Measurements from ENCODE around the gene MACROD1. TPM values are rescaled to one million over a fixed set of nuclear protein-coding genes. Genes with fewer than 3 reads are reported as not detected.

MACROD1 gene
- total RNA-seq, 1 donor from 2014 or later, result 29.6 TPM

DNA sequence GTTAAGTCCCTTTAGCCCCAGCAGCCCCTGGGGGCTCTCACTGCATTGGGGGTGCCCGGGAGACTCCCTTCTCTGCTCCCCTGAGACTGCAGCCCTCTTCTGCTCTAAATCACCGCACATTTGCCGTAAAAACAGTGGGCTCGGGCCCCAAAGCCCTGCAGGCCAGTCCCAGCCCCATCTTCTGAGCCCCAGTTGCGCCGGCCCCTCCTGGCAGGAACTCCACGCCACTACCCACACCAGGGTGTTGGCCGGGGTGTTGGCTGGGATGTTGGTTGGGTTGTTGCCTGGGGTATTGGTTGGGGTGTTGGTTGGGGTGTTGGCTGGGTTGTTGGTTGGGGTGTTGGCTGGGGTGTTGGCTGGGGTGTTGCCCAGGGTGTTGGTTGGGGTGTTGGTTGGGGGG, 156.2 kb downstream of the MACROD1 start:
- H3K27ac Mint-ChIP-seq (ENCODE audit: unreplicated experiment), result no peak overlapping the region
- TF ChIP-seq, protein P1, sequence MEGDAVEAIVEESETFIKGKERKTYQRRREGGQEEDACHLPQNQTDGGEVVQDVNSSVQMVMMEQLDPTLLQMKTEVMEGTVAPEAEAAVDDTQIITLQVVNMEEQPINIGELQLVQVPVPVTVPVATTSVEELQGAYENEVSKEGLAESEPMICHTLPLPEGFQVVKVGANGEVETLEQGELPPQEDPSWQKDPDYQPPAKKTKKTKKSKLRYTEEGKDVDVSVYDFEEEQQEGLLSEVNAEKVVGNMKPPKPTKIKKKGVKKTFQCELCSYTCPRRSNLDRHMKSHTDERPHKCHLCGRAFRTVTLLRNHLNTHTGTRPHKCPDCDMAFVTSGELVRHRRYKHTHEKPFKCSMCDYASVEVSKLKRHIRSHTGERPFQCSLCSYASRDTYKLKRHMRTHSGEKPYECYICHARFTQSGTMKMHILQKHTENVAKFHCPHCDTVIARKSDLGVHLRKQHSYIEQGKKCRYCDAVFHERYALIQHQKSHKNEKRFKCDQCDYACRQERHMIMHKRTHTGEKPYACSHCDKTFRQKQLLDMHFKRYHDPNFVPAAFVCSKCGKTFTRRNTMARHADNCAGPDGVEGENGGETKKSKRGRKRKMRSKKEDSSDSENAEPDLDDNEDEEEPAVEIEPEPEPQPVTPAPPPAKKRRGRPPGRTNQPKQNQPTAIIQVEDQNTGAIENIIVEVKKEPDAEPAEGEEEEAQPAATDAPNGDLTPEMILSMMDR (IDR thresholded peaks at IDR 0.05), result no peak
- H3K9me3 Mint-ChIP-seq (ENCODE audit: unreplicated experiment), result no peaks in the 10 kb centered on the region
- H3K27me3 Mint-ChIP-seq (ENCODE audit: unreplicated experiment), result no peaks in the 10 kb centered on the region
- peaks cover 15% of the 10 kb centered on the region for H3K4me1 Mint-ChIP-seq (ENCODE audit: unreplicated experiment)
- no peak for DNase-seq (ENCODE audit: extremely low spot score, unreplicated experiment)
- H3K4me3 Mint-ChIP-seq (ENCODE audit: unreplicated experiment), result no peak overlapping the region
- H3K36me3 Mint-ChIP-seq (ENCODE audit: unreplicated experiment), result no peaks in the 10 kb centered on the region

DNA sequence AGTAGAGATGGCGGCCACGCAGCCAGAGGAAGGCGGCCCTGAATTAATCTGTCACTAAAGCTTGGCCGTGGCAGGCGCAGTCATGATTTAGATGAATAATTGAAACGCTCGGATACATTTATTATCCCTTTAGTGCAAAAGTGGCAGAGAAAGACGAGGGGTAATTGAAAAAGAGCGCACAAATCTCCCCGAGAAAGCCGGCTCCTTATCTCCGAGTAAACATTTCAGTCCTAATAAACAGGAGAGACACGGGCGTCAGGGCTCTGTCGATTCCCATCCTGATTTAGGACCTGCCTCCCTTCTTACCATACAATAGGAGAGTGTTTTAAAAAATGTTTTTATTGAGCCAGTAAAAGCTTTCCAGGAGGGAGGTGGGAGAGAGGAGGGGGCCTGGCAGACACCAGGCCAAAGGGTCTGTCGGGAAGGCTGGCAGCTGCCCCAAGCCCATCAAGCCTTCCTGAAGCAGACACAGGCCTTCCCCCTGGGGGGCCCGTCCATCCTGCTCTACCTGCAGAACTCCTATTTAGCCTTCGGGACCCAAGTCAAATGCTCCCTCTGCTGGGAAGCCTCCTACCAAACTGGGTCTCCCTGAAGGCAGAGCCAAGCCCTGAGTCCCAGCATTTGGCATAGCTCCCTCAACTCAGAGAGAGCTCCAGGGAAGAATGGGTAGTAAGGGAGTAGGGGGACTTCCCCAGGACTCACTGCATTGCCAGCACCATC, 156.8 kb downstream of the MACROD1 start:
- no peak for DNase-seq (ENCODE audit: extremely low spot score, unreplicated experiment)
- H3K4me1 Mint-ChIP-seq (ENCODE audit: unreplicated experiment), result peaks cover 17% of the 10 kb centered on the region
- TF ChIP-seq, protein P1 (IDR thresholded peaks at IDR 0.05), result no peak
- no peak overlapping the region for H3K4me3 Mint-ChIP-seq (ENCODE audit: unreplicated experiment)
- no peak overlapping the region for H3K27ac Mint-ChIP-seq (ENCODE audit: unreplicated experiment)
- no peaks in the 10 kb centered on the region for H3K27me3 Mint-ChIP-seq (ENCODE audit: unreplicated experiment)
- no peaks in the 10 kb centered on the region for H3K36me3 Mint-ChIP-seq (ENCODE audit: unreplicated experiment)
- no peaks in the 10 kb centered on the region for H3K9me3 Mint-ChIP-seq (ENCODE audit: unreplicated experiment)

DNA sequence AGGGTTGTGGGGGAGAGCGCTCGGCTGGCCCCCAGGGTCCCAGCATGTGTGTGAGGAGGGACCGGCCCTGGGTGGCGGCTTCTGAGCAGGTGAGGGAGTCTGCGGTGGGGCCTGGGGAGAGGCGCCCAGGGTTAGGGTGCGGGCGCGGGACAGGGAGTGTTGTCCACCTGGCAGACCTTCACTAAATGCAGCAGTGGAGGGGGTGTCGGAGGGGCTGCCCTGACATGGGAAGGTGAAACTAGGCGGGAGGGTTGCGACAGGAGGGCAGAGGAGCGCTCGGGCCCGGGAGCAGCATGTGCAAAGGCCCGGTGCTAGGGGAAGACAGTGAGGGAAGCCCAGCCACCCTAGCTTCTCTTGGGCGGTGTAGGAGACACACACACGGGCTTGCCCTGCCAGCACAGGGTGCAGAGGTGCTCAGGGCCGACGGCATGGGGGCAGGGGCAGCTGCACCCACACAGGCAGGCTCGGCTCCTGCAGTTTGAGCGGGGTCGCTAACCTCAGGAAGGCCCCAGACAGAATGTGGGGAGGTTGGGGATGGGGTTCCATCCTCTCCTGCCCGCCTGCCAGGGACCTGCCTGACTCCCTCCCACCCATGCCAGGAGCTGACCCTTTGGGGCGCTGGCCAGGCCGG, 157.5 kb downstream of the MACROD1 start:
- Mint-ChIP-seq H3K27me3 (ENCODE audit: unreplicated experiment) (no peaks in the 10 kb centered on the region), H3K36me3 (ENCODE audit: unreplicated experiment) (no peaks in the 10 kb centered on the region), H3K27ac (ENCODE audit: unreplicated experiment) (no peak overlapping the region), H3K4me1 (ENCODE audit: unreplicated experiment) (peaks cover 19% of the 10 kb centered on the region), H3K9me3 (ENCODE audit: unreplicated experiment) (no peaks in the 10 kb centered on the region), H3K4me3 (ENCODE audit: unreplicated experiment) (no peak overlapping the region)
- TF ChIP-seq, protein P1 (IDR thresholded peaks at IDR 0.05), result no peak
- no peak for DNase-seq (ENCODE audit: extremely low spot score, unreplicated experiment)

DNA sequence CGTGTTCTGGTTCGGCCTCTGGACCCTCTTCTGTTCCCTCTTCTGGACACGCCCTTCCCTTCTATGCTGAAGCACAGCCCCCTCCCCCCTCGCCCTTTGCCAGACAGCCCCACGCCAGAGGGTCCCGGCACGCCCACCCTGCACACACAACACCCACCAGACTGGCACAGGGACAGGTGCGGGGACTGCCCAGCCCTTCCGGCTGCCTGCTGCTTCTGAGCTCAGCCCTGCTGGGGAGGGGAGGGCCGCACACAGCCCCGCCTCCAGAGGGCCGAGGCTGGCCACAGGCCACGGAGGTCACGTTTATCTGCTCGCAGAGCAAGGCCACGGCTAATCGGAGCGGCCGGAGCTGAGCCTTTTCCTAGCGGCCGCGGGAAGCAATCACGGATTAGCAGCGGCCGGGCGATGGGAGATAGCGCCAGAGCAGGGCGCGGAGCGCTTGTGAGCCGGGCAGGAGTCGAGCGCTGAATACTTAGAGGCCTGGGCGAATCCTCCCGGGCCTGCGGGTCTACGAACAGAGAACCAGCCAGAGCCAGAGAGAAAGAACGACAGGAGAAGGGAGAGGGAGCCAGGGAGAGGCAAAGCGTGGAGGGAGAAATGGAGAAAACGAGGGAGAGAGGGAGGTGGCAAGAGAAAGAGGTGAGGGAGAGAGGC, 158.2 kb downstream of the MACROD1 start:
- TF ChIP-seq, protein P1 (IDR thresholded peaks at IDR 0.05), result no peak
- Mint-ChIP-seq H3K36me3 (ENCODE audit: unreplicated experiment) (no peaks in the 10 kb centered on the region), H3K4me3 (ENCODE audit: unreplicated experiment) (peak overlapping the region; percentile 62)

DNA sequence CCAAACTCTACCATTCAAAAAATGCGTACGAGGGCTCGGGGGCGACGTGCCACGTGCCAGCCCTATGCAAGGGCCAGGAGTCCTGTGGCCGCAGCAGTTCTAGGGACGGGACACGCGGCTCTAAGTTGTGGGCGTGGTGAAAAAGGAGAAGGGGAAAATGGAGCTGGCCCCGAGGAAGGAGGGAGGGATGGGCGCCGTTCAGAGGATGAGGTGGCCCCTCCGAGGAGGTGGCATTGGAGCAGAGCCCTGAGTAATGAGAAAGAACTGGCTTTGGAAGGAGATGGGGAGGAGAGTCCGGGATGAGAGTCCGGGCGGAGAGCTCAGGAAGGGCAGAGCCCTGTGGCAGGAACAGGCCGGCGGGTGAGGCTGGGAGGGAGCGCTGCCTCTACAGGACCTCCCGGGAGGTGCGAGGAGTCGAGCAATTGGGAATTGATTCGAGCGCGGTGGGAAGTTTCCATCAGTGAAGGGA, 158.7 kb downstream of the MACROD1 start:
- no peak for DNase-seq (ENCODE audit: extremely low spot score, unreplicated experiment)

More for the DNA sequence above, 158.2 kb downstream of the MACROD1 start:
- no peaks in the 10 kb centered on the region for H3K9me3 Mint-ChIP-seq (ENCODE audit: unreplicated experiment)
- no peaks in the 10 kb centered on the region for H3K27me3 Mint-ChIP-seq (ENCODE audit: unreplicated experiment)
- H3K4me1 Mint-ChIP-seq (ENCODE audit: unreplicated experiment), result peaks cover 21% of the 10 kb centered on the region
- no peak overlapping the region for H3K27ac Mint-ChIP-seq (ENCODE audit: unreplicated experiment)
- no peak for DNase-seq (ENCODE audit: extremely low spot score, unreplicated experiment)

More for the DNA sequence above, 158.7 kb downstream of the MACROD1 start:
- H3K4me1 Mint-ChIP-seq (ENCODE audit: unreplicated experiment), result peaks cover 22% of the 10 kb centered on the region
- H3K27me3 Mint-ChIP-seq (ENCODE audit: unreplicated experiment), result no peaks in the 10 kb centered on the region
- TF ChIP-seq, protein P1 (IDR thresholded peaks at IDR 0.05), result no peak
- no peaks in the 10 kb centered on the region for H3K9me3 Mint-ChIP-seq (ENCODE audit: unreplicated experiment)
- H3K4me3 Mint-ChIP-seq (ENCODE audit: unreplicated experiment), result peak overlapping the region; percentile 62
- H3K27ac Mint-ChIP-seq (ENCODE audit: unreplicated experiment), result no peak overlapping the region
- no peaks in the 10 kb centered on the region for H3K36me3 Mint-ChIP-seq (ENCODE audit: unreplicated experiment)

All from osteocyte (in vitro differentiated cells).